Activated naive CD4-positive, alpha-beta T cell treated with anti-CD3 and anti-CD28 coated beads for 36 hours (primary cell): ENCODE data around the gene INS. TPM values are rescaled to one million over a fixed set of nuclear protein-coding genes. Genes with fewer than 3 reads are reported as not detected.

Experiments
- CTCF ChIA-PET: fragments of 350-600 bp; sonication (Branson Sonifier 250); formaldehyde crosslinking; loops from one replicate; lab custom pipeline; 2021; ENCODE audit warnings: antibody characterized with exemption; lab: Charles Lee
- DNase-seq: peaks from one replicate; pipeline ENCODE4 v3.0.0-alpha.2; 2020
- H3K27ac Mint-ChIP-seq: one replicate; pipeline ENCODE4 v1.8.0; 2021; ENCODE audit warnings: mild to moderate bottlenecking, mixed read lengths
- H3K27me3 Mint-ChIP-seq: one replicate; pipeline ENCODE4 v1.8.0; 2021; ENCODE audit warnings: low read depth, mixed read lengths
- H3K36me3 Mint-ChIP-seq: one replicate; pipeline ENCODE4 v1.8.0; 2021; ENCODE audit warnings: low read depth, mixed read lengths
- H3K4me1 Mint-ChIP-seq: one replicate; pipeline ENCODE4 v1.8.0; 2021; ENCODE audit warnings: low read depth, mixed read lengths
- H3K4me3 Mint-ChIP-seq: one replicate; pipeline ENCODE4 v1.8.0; 2021; ENCODE audit warnings: mild to moderate bottlenecking, moderate library complexity, mixed read lengths
- H3K9me3 Mint-ChIP-seq: one replicate; pipeline ENCODE4 v1.8.0; 2021; ENCODE audit warnings: mixed read lengths
- intact Hi-C: fragments of 100-400 bp; cut with micrococcal nuclease; formaldehyde crosslinking; loops from one replicate; pipeline ENCODE4 v1.15.1; 2023
- total RNA-seq, 2 experiments: library from RNA; stranded (reverse); gene quantifications; one replicate each; pipeline ENCODE4 v1.2.3, GENCODE V29; 2021

INS gene
- total RNA-seq, 2 experiments from 2014 or later, result not detected

- intact Hi-C loops, result loop anchor here (1.0 kb wide), 1 partner anchor 254 kb away; no protein-coding TSS in a partner anchor
- CTCF ChIA-PET, result interaction anchor here (0.7 to 3.2 kb wide), 4 partner anchors 10 to 254 kb away, joined by 3 to 15 read pairs (median 4); no protein-coding TSS in a partner anchor
- H3K27ac Mint-ChIP-seq, result no peak overlapping the region
- H3K9me3 Mint-ChIP-seq, result no peaks in the 10 kb centered on the region
- peak; percentile 56 for DNase-seq
- no peaks in the 10 kb centered on the region for H3K36me3 Mint-ChIP-seq
- H3K27me3 Mint-ChIP-seq, result no peaks in the 10 kb centered on the region
- no peaks in the 10 kb centered on the region for H3K4me1 Mint-ChIP-seq
- H3K4me3 Mint-ChIP-seq, result no peak overlapping the region
Observed at GRCh38 chr11:2166091-2166851, 5.3 kb upstream of the INS start.

DNA sequence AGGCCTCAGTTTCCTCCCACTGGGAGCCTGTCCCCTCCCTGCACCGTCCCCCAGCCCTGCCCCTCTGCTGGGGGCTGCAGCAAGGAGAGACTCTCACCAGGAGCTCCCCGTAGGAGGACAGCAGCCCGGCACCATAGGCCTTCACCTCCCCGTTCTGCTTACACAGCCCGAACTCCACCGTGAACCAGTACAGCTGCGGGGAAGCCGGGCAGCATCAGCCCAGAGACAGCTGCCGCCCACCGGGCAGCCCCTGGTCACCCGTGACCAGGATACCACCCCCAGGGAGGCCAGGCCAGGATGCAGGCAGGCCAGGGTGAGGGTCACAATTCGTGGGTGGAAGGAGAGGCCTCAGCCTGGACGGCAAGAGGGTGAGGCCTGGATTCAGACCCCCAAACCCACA lies 4.6 kb upstream of the INS start:
- Mint-ChIP-seq H3K4me1 (no peaks in the 10 kb centered on the region), H3K36me3 (no peaks in the 10 kb centered on the region), H3K27ac (no peak overlapping the region), H3K4me3 (no peak overlapping the region), H3K27me3 (no peaks in the 10 kb centered on the region), H3K9me3 (no peaks in the 10 kb centered on the region)
- intact Hi-C loops, result no loop called here
- no peak for DNase-seq
- CTCF ChIA-PET, result interaction anchor here (0.7 to 3.2 kb wide), 5 partner anchors 9 to 255 kb away, joined by 3 to 15 read pairs (median 3); no protein-coding TSS in a partner anchor

DNA sequence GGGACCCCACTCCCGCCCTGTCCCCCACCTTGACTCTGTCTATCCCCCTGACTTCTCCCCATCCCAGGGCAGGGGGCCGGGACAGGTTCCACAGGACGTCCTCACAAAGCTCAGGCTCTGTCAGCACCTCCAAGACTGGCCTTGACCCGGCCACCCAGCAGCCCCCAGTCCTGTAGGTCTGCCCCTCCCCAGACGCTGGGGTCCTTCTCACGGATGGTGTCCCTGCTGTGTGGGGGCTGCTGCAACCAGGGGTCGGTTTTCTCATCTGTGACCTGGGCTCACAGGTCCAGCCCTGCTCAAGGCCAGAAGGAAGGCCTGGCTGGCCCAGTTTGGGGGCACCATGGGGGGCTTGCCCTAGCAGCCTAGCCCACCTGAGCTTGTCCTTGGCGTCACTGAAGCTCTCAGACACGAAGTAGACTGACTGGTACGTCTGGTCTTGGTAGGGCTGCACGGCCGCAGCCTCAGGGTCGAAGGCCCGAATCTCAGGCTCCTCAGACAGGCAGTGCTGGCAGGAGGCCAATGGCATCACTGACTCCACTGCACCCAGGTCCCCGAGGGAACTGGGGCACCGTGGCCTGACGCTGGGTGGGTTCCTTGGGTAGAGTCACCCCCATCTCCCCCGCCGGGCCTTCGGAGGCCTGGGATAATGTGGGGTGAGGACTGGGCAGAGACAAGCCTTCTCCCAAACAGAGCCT lies 4.0 kb upstream of the INS start:
- CTCF ChIA-PET, result interaction anchor here (0.7 to 3.2 kb wide), 6 partner anchors 9 to 255 kb away, joined by 3 to 15 read pairs (median 3); no protein-coding TSS in a partner anchor
- no peak for DNase-seq
- H3K4me3 Mint-ChIP-seq, result no peak overlapping the region
- H3K4me1 Mint-ChIP-seq, result no peaks in the 10 kb centered on the region
- H3K36me3 Mint-ChIP-seq, result no peaks in the 10 kb centered on the region
- H3K9me3 Mint-ChIP-seq, result no peaks in the 10 kb centered on the region
- H3K27ac Mint-ChIP-seq, result no peak overlapping the region
- no peaks in the 10 kb centered on the region for H3K27me3 Mint-ChIP-seq
- intact Hi-C loops, result no loop called here

DNA sequence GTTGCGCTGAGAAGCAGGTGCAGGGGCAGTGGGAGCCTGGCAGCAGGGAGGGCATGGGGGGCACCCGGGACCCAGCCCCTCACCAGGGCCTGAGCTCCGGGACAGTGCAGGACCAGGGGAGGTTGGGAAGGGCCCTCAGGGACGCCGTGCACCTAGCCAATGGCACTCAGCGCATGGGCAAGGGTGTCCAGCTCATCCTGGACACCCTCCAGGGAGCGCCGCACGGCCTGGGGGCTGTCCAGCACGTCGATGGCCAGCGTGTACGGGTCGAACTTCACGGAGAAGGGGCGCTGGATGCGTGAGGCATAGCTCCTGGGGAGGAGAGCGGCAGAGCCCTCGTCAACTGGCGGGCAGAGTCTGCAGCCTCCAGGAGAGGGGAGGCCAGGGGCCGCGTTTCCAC lies 3.1 kb upstream of the INS start:
- no peak overlapping the region for H3K27ac Mint-ChIP-seq
- CTCF ChIA-PET, result interaction anchor here (1.3 to 1.9 kb wide), 5 partner anchors 8 to 256 kb away, joined by 3 to 7 read pairs (median 4); no protein-coding TSS in a partner anchor
- no peak for DNase-seq
- H3K4me1 Mint-ChIP-seq, result no peaks in the 10 kb centered on the region
- no peaks in the 10 kb centered on the region for H3K36me3 Mint-ChIP-seq
- intact Hi-C loops, result no loop called here
- H3K9me3 Mint-ChIP-seq, result no peaks in the 10 kb centered on the region
- no peak overlapping the region for H3K4me3 Mint-ChIP-seq
- H3K27me3 Mint-ChIP-seq, result no peaks in the 10 kb centered on the region

DNA sequence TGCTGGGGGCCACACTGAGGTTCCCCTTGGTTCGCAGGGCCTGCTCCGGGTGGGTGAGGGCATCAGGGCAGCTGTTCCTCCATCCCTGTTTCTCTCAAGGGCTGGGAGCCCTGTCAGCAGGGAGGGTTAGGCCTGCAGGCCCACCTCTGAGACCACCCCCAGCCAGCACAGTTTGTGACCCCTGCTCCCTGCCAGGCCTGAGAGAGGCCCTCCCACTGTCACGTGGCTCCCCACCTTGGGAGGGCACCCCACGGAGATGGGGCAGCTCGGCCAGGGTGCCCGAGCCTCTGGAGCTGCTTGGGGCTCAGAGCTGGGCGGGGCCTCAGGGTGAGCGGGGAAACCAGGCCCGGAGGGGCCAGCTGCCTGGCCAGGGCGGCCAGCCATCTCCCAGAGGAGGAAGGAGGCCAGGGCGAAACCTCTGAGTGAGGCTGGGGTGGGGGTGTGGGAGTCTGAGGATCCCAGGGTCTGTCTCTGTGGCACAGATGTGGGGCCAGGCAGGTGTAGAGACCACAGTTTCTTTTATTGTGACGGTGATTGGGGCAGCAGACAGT lies 2.5 kb upstream of the INS start:
- H3K9me3 Mint-ChIP-seq, result no peaks in the 10 kb centered on the region
- H3K36me3 Mint-ChIP-seq, result no peaks in the 10 kb centered on the region
- DNase-seq, result no peak
- CTCF ChIA-PET, result interaction anchor here (1.4 to 1.8 kb wide), 2 partner anchors 10 to 257 kb away, joined by 7 read pairs; no protein-coding TSS in a partner anchor
- H3K4me3 Mint-ChIP-seq, result no peak overlapping the region
- H3K27me3 Mint-ChIP-seq, result no peaks in the 10 kb centered on the region
- no peak overlapping the region for H3K27ac Mint-ChIP-seq
- H3K4me1 Mint-ChIP-seq, result no peaks in the 10 kb centered on the region
- intact Hi-C loops, result no loop called here

DNA sequence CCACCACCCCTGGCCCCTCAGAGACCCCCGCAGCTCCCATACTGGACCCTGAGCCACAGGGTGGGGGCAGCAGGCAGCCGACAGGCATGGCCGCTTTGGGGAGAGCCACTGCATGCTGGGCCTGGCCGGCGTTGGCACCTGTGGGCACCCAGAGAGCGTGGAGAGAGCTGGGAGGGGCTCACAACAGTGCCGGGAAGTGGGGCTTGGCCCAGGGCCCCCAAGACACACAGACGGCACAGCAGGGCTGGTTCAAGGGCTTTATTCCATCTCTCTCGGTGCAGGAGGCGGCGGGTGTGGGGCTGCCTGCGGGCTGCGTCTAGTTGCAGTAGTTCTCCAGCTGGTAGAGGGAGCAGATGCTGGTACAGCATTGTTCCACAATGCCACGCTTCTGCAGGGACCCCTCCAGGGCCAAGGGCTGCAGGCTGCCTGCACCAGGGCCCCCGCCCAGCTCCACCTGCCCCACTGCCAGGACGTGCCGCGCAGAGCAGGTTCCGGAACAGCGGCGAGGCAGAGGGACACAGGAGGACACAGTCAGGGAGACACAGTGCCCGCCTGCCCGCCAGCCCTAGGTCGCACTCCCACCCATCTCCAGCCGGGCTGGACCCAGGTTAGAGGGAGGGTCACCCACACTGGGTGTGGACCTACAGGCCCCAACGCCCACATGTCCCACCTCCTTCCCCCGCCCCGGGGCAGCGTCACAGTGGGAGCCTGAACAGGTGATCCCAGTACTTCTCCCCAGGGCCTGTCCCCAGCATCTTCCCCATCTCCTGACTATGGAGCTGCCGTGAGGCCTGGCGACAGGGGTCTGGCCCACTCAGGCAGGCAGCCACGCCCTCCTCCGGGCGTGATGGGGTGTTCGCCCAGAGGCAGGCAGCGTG lies 1.2 kb downstream of the INS start:
- intact Hi-C loops, result no loop called here
- Mint-ChIP-seq H3K4me1 (no peaks in the 10 kb centered on the region), H3K27ac (no peak overlapping the region), H3K27me3 (peaks cover 3% of the 10 kb centered on the region), H3K9me3 (no peaks in the 10 kb centered on the region), H3K4me3 (no peak overlapping the region), H3K36me3 (no peaks in the 10 kb centered on the region)
- CTCF ChIA-PET, result interaction anchor here (1.2 kb wide), 1 partner anchor 12 kb away, joined by 4 read pairs; no protein-coding TSS in a partner anchor
- DNase-seq, result no peak

GRCh38 chr11:2158966-2159365 lies 2.0 kb downstream of the INS start:
- Mint-ChIP-seq H3K36me3 (no peaks in the 10 kb centered on the region), H3K9me3 (no peaks in the 10 kb centered on the region), H3K27me3 (peaks cover 3% of the 10 kb centered on the region), H3K4me3 (no peak overlapping the region), H3K27ac (no peak overlapping the region), H3K4me1 (no peaks in the 10 kb centered on the region)
- CTCF ChIA-PET, result interaction anchor here (0.9 to 1.2 kb wide), 2 partner anchors 12 to 373 kb away, joined by 3 to 4 read pairs; no protein-coding TSS in a partner anchor
- DNase-seq, result no peak
- intact Hi-C loops, result no loop called here

GRCh38 chr11:2158296-2158737 lies 2.7 kb downstream of the INS start:
- Mint-ChIP-seq H3K36me3 (no peaks in the 10 kb centered on the region), H3K27ac (no peak overlapping the region), H3K9me3 (no peaks in the 10 kb centered on the region), H3K4me1 (no peaks in the 10 kb centered on the region), H3K27me3 (peaks cover 3% of the 10 kb centered on the region), H3K4me3 (no peak overlapping the region)
- intact Hi-C loops, result no loop called here
- CTCF ChIA-PET, result interaction anchor here (0.9 to 1.0 kb wide), 2 partner anchors 191 to 373 kb away, joined by 3 read pairs; no protein-coding TSS in a partner anchor
- DNase-seq, result no peak

- no peak for DNase-seq
- intact Hi-C loops, result no loop called here
- peaks cover 3% of the 10 kb centered on the region for H3K27me3 Mint-ChIP-seq
- no peaks in the 10 kb centered on the region for H3K9me3 Mint-ChIP-seq
- H3K27ac Mint-ChIP-seq, result no peak overlapping the region
- H3K36me3 Mint-ChIP-seq, result no peaks in the 10 kb centered on the region
- H3K4me3 Mint-ChIP-seq, result no peak overlapping the region
- CTCF ChIA-PET, result interaction anchor here (0.6 to 12.5 kb wide), 6 partner anchors 10 to 511 kb away, joined by 3 to 370 read pairs (median 4); no protein-coding TSS in a partner anchor
- no peaks in the 10 kb centered on the region for H3K4me1 Mint-ChIP-seq
Observed at GRCh38 chr11:2157294-2158040, 3.5 kb downstream of the INS start.

DNA sequence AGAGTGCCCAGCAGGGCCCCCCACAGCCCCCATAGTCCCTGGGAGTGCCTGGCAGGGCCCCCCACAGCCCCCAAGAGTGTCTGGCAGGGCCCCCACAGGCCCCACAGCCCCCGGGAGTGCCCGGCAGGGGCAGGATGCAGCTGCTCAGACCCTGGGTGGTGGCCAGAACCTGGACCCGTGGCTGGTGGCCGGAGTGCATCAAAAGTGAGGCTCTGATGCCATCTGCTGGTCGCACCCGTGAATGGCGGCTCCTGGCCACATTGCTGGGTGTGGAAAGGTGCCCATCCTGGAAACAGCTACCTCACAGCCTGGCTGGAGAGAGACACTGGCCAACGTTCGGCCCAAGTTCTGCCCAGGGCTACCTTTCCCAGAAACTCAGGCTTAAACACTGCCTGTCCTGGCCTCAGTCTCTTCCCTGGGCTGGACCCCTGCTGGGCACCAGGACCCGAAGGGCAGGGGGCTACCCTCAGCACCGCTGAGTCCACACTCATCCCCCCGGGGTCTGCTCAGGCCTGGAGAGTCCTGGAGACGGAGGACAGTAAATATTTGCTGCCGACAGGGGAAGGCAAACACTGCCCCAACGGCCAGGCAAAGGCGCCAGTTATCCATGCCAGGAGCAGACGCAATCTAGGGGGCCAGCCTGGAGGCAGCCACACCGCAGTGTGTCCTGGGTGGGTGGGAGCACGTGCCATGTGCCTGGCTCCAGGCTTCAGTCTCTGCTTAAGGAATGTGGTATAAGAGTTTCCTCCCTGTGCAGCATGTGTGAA lies 4.4 kb downstream of the INS start:
- H3K27me3 Mint-ChIP-seq, result peaks cover 3% of the 10 kb centered on the region
- intact Hi-C loops, result no loop called here
- no peaks in the 10 kb centered on the region for H3K9me3 Mint-ChIP-seq
- no peaks in the 10 kb centered on the region for H3K36me3 Mint-ChIP-seq
- DNase-seq, result peak; percentile 67
- CTCF ChIA-PET, result interaction anchor here (0.6 to 12.5 kb wide), 9 partner anchors 8 to 504 kb away, joined by 3 to 370 read pairs (median 4); no protein-coding TSS in a partner anchor
- peaks cover 3% of the 10 kb centered on the region for H3K4me1 Mint-ChIP-seq
- H3K4me3 Mint-ChIP-seq, result no peak overlapping the region
- no peak overlapping the region for H3K27ac Mint-ChIP-seq
